Left forelimb (tissue), 1 donor: ENCODE data around the gene UBE2J1.

ENCODE experiments used
- DNase-seq: peaks from one replicate; pipeline ENCODE4 v3.0.0-alpha.2; 2018; ENCODE audit warnings: low spot score

UBE2J1 gene

GRCh38 chr6:89361171-89361570, 8.6 kb upstream of the UBE2J1 start:
- DNase-seq = no peak

- no peak for DNase-seq
Observed at GRCh38 chr6:89360415-89360999, 8.0 kb upstream of the UBE2J1 start.

GRCh38 chr6:89359561-89359960, 7.0 kb upstream of the UBE2J1 start:
- no peak for DNase-seq

GRCh38 chr6:89357390-89357789, 4.9 kb upstream of the UBE2J1 start:
- DNase-seq = no peak

GRCh38 chr6:89356642-89357170, 4.2 kb upstream of the UBE2J1 start:
- no peak for DNase-seq

GRCh38 chr6:89355511-89356194, 3.1 kb upstream of the UBE2J1 start:
- no peak for DNase-seq

GRCh38 chr6:89353702-89354392, 1.3 kb upstream of the UBE2J1 start:
- DNase-seq = no peak

GRCh38 chr6:89353118-89353556, 615 bp upstream of the UBE2J1 start:
- DNase-seq = no peak

- DNase-seq = no peak
Observed at GRCh38 chr6:89351671-89352277, 748 bp downstream of the UBE2J1 start.

GRCh38 chr6:89350281-89350966, 2.1 kb downstream of the UBE2J1 start:
- no peak for DNase-seq

GRCh38 chr6:89348372-89348771, 4.2 kb downstream of the UBE2J1 start:
- DNase-seq = no peak

- no peak for DNase-seq
Observed at GRCh38 chr6:89347825-89348224, 4.7 kb downstream of the UBE2J1 start.

- DNase-seq = no peak
Observed at GRCh38 chr6:89346433-89346832, 6.1 kb downstream of the UBE2J1 start.

- no peak for DNase-seq
Observed at GRCh38 chr6:89339565-89339964, 13.0 kb downstream of the UBE2J1 start.

- no peak for DNase-seq
Observed at GRCh38 chr6:89335164-89335563, 17.4 kb downstream of the UBE2J1 start.

GRCh38 chr6:89330910-89331309, 21.6 kb downstream of the UBE2J1 start:
- no peak for DNase-seq

GRCh38 chr6:89328976-89329375, 23.5 kb downstream of the UBE2J1 start:
- no peak for DNase-seq

- DNase-seq = no peak
Observed at GRCh38 chr6:89324304-89324703, 28.2 kb downstream of the UBE2J1 start.

GRCh38 chr6:89323511-89323971, 29.0 kb downstream of the UBE2J1 start:
- no peak for DNase-seq

- DNase-seq = no peak
Observed at GRCh38 chr6:89321131-89321970, 31.2 kb downstream of the UBE2J1 start.

GRCh38 chr6:89320012-89320559, 32.4 kb downstream of the UBE2J1 start:
- no peak for DNase-seq
